HG03159 (cell line): Measurements from ENCODE around the gene TBL3.
"Not testable (repeated sequence)": the region's sequence is repeated elsewhere in the genome, so short reads cannot be mapped to it uniquely, and the experiment has no call there.

Source experiments
- ATAC-seq: cut with Tn5 transposase; IDR thresholded peaks from one replicate; pipeline ENCODE4 v1.9.1; 2021; ENCODE audit warnings: mild to moderate bottlenecking, moderate library complexity; ENCODE audit not compliant: unreplicated experiment

Gene TBL3

GRCh38 chr16:1971796-1972489, at the start of gene TBL3:
Gene TBL3, plus strand, starts transcription at chr16:1972053. Its CDS starts 112 bp downstream, at chr16:1972165.
- peak; percentile 80 for ATAC-seq

- no peak for ATAC-seq
Measured at GRCh38 chr16:1922357-1922756, 49.5 kb upstream of the TBL3 start.

GRCh38 chr16:1923299-1924034, 48.4 kb upstream of the TBL3 start:
- no peak for ATAC-seq

- ATAC-seq, result no peak
Measured at GRCh38 chr16:1924095-1924494, 47.8 kb upstream of the TBL3 start.

- ATAC-seq, result no peak
Measured at GRCh38 chr16:1926271-1926670, 45.6 kb upstream of the TBL3 start.

- ATAC-seq, result peak; percentile 17
Measured at GRCh38 chr16:1929105-1929504, 42.7 kb upstream of the TBL3 start.

GRCh38 chr16:1929578-1930337, 42.1 kb upstream of the TBL3 start:
- peak; percentile 79 for ATAC-seq

- ATAC-seq, result no peak
Measured at GRCh38 chr16:1930338-1930720, 41.5 kb upstream of the TBL3 start.

GRCh38 chr16:1932050-1933028, 39.5 kb upstream of the TBL3 start:
- ATAC-seq, result no peak

GRCh38 chr16:1933097-1933661, 38.7 kb upstream of the TBL3 start:
- no peak for ATAC-seq

GRCh38 chr16:1936945-1937479, 34.8 kb upstream of the TBL3 start:
- ATAC-seq, result no peak

GRCh38 chr16:1938316-1938715, 33.5 kb upstream of the TBL3 start:
- no peak for ATAC-seq

GRCh38 chr16:1938910-1939309, 32.9 kb upstream of the TBL3 start:
- no peak for ATAC-seq

- ATAC-seq, result not testable (repeated sequence)
Measured at GRCh38 chr16:1939833-1940232, 32.0 kb upstream of the TBL3 start.

GRCh38 chr16:1940273-1941161, 31.3 kb upstream of the TBL3 start:
- no peak for ATAC-seq

GRCh38 chr16:1941162-1942046, 30.4 kb upstream of the TBL3 start:
- no peak for ATAC-seq

GRCh38 chr16:1942047-1942809, 29.6 kb upstream of the TBL3 start:
- no peak for ATAC-seq
